A673 (cell line): ENCODE measurements around the gene FUBP3. TPM values are rescaled to one million over a fixed set of nuclear protein-coding genes. Genes with fewer than 3 reads are reported as not detected.

Experiments used
- BruUV-seq: library from RNA; stranded (reverse); fragments of 400-500 nt; replicated peaks from 2 replicates; lab custom pipeline; 2021; lab: Mats Ljungman, UMichigan
- CTCF ChIA-PET: fragments of 300-600 bp; sonication (Branson Sonifier 250); formaldehyde crosslinking; loops from one replicate; lab custom pipeline; 2022; ENCODE audit warnings: antibody characterized with exemption; lab: Charles Lee
- POLR2A ChIA-PET: fragments of 300-600 bp; sonication (Branson Sonifier 250); formaldehyde crosslinking; loops from one replicate; lab custom pipeline; 2022; ENCODE audit warnings: antibody characterized with exemption; ENCODE audit not compliant: low non-redundant PET; lab: Charles Lee
- DNase-seq: peaks from one replicate; pipeline ENCODE4 v3.0.0-alpha.2; 2015; ENCODE audit warnings: low spot score
- H3K27ac ChIP-seq: fragments of 200-600 bp; sonication (generic); 2 replicates; pipeline ENCODE4 v1.5.1; 2016; ENCODE audit warnings: mixed run types, low read depth, mild to moderate bottlenecking, mixed read lengths, antibody characterized with exemption, low read length; ENCODE audit not compliant: poor library complexity, severe bottlenecking
- H3K27me3 ChIP-seq: fragments of 200-600 bp; sonication (generic); replicated peaks from 2 replicates; pipeline ENCODE4 v1.6.1; 2017; ENCODE audit warnings: mixed run types, low read depth, mild to moderate bottlenecking, mixed read lengths, antibody characterized with exemption, low read length; ENCODE audit not compliant: insufficient read depth, poor library complexity
- H3K36me3 ChIP-seq: fragments of 200-600 bp; sonication (generic); 2 replicates; pipeline ENCODE4 v1.6.1; 2016; ENCODE audit warnings: mixed run types, mild to moderate bottlenecking, mixed read lengths, antibody characterized with exemption, low read length; ENCODE audit not compliant: insufficient read depth, poor library complexity, severe bottlenecking
- H3K4me1 ChIP-seq: fragments of 200-600 bp; sonication (generic); 2 replicates; pipeline ENCODE4 v1.6.1; 2017; ENCODE audit warnings: mixed run types, mild to moderate bottlenecking, mixed read lengths, antibody characterized with exemption, low read length; ENCODE audit not compliant: insufficient read depth, poor library complexity, severe bottlenecking
- H3K4me3 ChIP-seq: fragments of 200-600 bp; sonication (generic); 2 replicates; pipeline ENCODE4 v1.5.1; 2016; ENCODE audit warnings: low read depth, mixed run types, mild to moderate bottlenecking, mixed read lengths, low read length; ENCODE audit not compliant: poor library complexity, severe bottlenecking
- H3K9me3 ChIP-seq: fragments of 200-600 bp; sonication (generic); 2 replicates; pipeline ENCODE4 v1.6.1; 2016; ENCODE audit warnings: mixed run types, low read depth, mild to moderate bottlenecking, mixed read lengths, antibody characterized with exemption, low read length; ENCODE audit not compliant: poor library complexity, severe bottlenecking
- EZH2 ChIP-seq: fragments of 200-600 bp; sonication (generic); IDR thresholded peaks from 2 replicates; pipeline ENCODE4 v1.6.1; 2017; ENCODE audit warnings: borderline replicate concordance, low read depth, mild to moderate bottlenecking, mixed read lengths, antibody characterized with exemption, low read length; ENCODE audit not compliant: poor library complexity, severe bottlenecking
- intact Hi-C: fragments of 100-400 bp; cut with micrococcal nuclease; formaldehyde crosslinking; loops from one replicate; pipeline ENCODE4 v1.10.0; 2022; ENCODE audit not compliant: unreplicated experiment
- total RNA-seq: library from RNA; stranded (reverse); gene quantifications from 2 replicates; pipeline ENCODE4 v1.2.3, GENCODE V29; 2021
- TF ChIP-seq, protein P1 (sequence below): fragments of 300-800, 200-600 bp; sonication (generic); conservative IDR thresholded peaks from 2 replicates; pipeline ENCODE4 v1.5.1; 2017; ENCODE audit warnings: low read depth, mild to moderate bottlenecking, antibody characterized with exemption, low read length, moderate library complexity, mixed read lengths

The FUBP3 gene
- total RNA-seq, 1 experiment from 2014 or later: 80.4 TPM

- intact Hi-C loops: no loop called here
- H3K9me3 ChIP-seq: no peaks in the 10 kb centered on the region
- H3K36me3 ChIP-seq: no peaks in the 10 kb centered on the region
- no peak overlapping the region for H3K27ac ChIP-seq
- no TSS peak for BruUV-seq
- CTCF ChIA-PET: no interaction called here
- H3K27me3 ChIP-seq: peaks cover 57% of the 10 kb centered on the region
- peaks cover 6% of the 10 kb centered on the region for H3K4me1 ChIP-seq
- no peak for DNase-seq
- H3K4me3 ChIP-seq: no peak overlapping the region
- TF ChIP-seq, protein P1, sequence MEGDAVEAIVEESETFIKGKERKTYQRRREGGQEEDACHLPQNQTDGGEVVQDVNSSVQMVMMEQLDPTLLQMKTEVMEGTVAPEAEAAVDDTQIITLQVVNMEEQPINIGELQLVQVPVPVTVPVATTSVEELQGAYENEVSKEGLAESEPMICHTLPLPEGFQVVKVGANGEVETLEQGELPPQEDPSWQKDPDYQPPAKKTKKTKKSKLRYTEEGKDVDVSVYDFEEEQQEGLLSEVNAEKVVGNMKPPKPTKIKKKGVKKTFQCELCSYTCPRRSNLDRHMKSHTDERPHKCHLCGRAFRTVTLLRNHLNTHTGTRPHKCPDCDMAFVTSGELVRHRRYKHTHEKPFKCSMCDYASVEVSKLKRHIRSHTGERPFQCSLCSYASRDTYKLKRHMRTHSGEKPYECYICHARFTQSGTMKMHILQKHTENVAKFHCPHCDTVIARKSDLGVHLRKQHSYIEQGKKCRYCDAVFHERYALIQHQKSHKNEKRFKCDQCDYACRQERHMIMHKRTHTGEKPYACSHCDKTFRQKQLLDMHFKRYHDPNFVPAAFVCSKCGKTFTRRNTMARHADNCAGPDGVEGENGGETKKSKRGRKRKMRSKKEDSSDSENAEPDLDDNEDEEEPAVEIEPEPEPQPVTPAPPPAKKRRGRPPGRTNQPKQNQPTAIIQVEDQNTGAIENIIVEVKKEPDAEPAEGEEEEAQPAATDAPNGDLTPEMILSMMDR: no peak
- no peak for TF ChIP-seq EZH2
- POLR2A ChIA-PET: interaction anchor here (0.6 kb wide), 1 partner anchor 421 kb away, joined by 3 read pairs; no protein-coding TSS in a partner anchor
Observed at GRCh38 chr9:130537346-130538050, 41.9 kb upstream of the FUBP3 start.

GRCh38 chr9:130539420-130540223, 39.8 kb upstream of the FUBP3 start:
- no peak for DNase-seq
- no peak for TF ChIP-seq EZH2
- TF ChIP-seq, protein P1: no peak
- Histone ChIP-seq H3K27ac (no peak overlapping the region), H3K9me3 (no peaks in the 10 kb centered on the region), H3K36me3 (no peaks in the 10 kb centered on the region), H3K27me3 (peaks cover 57% of the 10 kb centered on the region), H3K4me1 (peaks cover 6% of the 10 kb centered on the region), H3K4me3 (no peak overlapping the region)
- intact Hi-C loops: no loop called here
- ChIA-PET POLR2A (no interaction called here), CTCF (interaction anchor here (0.6 kb wide), 1 partner anchor 508 kb away, joined by 4 read pairs; no protein-coding TSS in a partner anchor)
- no TSS peak for BruUV-seq

DNA sequence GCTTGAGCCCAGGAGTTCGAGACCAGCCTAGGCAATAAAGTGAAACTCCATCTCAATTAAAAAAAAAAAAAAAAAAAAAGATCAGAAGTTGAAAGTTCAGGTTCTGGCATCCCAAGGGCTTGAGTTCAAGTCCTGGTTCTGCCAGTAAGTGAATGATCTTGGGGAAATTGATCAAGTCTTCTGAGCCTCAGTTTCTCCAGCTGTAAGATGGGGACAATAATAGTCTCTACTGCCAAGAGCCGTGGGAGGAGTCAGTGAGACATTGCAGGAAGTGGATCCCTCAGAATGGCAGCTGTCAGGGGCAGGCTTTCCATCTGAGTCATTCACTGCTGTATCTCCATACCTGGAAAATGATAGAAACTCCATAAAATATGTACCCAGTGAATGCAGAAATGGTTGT, 37.8 kb upstream of the FUBP3 start:
- Histone ChIP-seq H3K27ac (no peak overlapping the region), H3K4me3 (no peak overlapping the region), H3K4me1 (no peaks in the 10 kb centered on the region), H3K9me3 (no peaks in the 10 kb centered on the region), H3K36me3 (no peaks in the 10 kb centered on the region), H3K27me3 (peaks cover 42% of the 10 kb centered on the region)
- BruUV-seq: no TSS peak
- CTCF ChIA-PET: no interaction called here
- POLR2A ChIA-PET: no interaction called here
- TF ChIP-seq EZH2: no peak
- TF ChIP-seq, protein P1: no peak
- DNase-seq: no peak
- intact Hi-C loops: no loop called here
